Activated gamma-delta T cell (primary cell): ENCODE measurements around the gene VWF.

Source experiments
- DNase-seq: peaks from one replicate; lab custom pipeline; 2025; lab: John Stamatoyannopoulos, UW

The VWF gene

DNA sequence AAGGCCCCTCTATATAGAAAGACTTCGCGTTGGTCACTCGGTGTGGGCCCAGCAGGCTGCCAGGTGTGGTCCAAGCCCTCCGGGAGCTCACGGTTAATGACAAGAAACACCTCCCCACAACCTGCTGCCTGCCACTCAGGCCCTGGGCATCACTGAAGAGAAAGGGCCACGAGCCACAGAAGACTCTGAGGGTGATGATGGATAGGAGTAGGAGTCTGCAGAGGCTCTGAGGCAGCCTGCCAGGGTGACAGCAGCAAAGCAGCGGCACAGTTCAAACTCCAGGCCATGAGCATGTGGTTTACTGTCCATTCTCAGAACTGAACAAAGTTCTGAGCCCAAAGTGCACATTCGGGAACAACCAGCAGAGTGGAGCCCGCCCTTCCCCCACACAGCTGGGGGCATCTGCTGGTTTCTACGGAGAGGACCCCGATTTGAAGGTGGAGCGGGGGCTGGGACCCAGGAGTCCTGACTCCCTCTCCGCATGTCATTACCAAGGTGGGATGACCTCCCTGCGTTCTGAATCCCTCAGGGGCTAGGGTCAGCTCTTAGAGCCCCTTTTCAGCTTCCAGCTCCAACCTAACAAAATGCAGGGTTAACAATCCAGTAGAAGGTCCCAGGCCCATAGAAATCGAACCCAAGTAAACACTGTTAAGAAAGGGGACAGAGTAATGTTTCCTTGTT lies 65.8 kb downstream of the VWF start:
- DNase-seq, result no peak

- DNase-seq, result no peak
Measured at GRCh38 chr12:6057700-6058099, 66.8 kb downstream of the VWF start.

- no peak for DNase-seq
Measured at GRCh38 chr12:6056406-6057240, 67.8 kb downstream of the VWF start.

GRCh38 chr12:6053541-6053940 lies 70.9 kb downstream of the VWF start:
- DNase-seq, result no peak

DNA sequence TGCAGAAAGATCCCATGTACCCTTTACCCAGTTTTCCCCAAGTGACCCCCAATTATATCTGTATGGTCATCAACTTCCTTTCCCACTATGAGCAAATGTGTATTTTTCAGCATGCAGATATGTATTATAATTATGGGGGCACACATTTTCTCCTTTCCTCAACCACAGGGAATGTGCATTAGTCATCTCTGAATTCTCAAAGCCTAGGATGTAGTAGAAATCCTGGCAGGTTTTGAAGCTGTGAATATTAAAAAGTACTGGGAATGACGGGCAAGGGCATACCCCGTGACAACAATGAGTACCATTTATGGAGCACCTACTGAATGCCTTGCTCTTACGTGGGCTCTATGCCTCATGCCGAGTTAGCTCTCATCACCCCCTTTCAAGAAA lies 71.5 kb downstream of the VWF start:
- no peak for DNase-seq

DNA sequence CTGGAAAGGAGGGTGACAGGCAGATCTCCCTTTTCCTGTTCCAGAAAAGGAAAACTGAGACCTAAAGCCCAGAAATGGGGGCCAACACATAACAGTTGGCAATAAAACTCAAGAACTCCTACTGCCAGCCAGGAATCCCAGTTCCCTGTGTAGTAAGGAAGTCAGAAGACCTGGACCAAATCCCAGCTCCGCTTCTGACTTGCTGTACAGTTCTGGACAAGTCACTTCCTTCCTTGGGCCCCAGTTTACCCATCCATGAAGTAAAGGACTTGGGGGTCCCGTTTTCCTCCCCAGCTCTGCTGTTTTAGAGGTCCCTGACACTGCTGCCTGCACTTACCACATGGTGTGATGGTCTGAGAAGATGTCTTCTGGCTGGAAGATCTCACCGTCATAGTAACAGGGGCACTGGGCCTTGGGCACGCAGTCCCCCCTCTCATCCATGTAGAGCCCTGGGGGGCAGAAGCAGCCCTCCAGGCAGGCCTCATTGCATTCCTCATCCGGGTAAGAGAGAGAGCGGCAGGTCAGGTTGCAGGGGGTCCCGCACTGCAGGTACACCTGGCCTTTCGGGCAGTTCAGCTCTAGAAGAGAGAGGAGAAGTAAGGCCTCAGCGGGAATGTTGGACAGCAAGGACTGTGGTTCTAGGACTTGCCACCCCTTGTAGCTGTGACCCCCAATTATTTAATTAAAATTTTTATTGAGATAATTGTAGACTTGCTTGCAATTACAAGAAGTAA lies 72.1 kb downstream of the VWF start:
- DNase-seq, result no peak

DNA sequence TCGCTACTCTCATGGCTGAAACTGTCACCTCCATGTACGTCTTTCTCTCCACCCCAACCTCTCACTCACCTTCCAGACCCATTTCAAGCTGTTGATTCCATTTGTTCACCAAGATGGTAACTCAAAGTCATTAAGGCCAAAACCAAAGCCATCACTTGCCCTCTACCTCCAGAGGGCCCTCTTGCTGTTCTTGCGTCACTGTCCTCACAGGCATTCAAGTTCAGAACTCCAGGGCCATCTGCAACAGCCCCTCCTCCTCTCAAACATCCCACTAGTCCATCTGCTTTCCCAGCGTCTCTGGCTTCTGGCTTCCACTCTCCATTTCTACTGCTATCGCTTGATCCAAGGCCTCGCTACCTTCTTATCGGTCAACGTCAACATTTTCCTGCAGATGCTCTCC lies 74.5 kb downstream of the VWF start:
- no peak for DNase-seq

DNA sequence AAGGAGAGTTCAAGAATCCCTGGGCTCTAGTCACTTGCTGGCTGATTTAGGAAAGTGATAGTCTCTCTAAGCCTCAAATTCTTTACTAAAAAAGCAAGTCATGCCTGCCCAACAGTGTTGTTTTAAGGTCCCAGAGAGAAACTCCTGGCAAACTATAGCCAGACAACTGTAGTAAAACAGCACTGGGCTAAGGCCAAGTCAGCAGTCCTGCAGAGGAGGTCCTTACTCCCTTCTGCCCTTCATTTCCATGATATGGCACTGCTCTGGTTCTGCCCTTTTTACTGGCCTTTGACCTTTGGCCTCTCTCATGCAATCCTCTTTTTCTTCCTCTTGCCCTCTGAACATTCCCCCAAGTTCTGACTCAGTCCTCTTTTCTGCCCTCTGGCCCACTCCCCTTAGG lies 74.9 kb downstream of the VWF start:
- no peak for DNase-seq

DNA sequence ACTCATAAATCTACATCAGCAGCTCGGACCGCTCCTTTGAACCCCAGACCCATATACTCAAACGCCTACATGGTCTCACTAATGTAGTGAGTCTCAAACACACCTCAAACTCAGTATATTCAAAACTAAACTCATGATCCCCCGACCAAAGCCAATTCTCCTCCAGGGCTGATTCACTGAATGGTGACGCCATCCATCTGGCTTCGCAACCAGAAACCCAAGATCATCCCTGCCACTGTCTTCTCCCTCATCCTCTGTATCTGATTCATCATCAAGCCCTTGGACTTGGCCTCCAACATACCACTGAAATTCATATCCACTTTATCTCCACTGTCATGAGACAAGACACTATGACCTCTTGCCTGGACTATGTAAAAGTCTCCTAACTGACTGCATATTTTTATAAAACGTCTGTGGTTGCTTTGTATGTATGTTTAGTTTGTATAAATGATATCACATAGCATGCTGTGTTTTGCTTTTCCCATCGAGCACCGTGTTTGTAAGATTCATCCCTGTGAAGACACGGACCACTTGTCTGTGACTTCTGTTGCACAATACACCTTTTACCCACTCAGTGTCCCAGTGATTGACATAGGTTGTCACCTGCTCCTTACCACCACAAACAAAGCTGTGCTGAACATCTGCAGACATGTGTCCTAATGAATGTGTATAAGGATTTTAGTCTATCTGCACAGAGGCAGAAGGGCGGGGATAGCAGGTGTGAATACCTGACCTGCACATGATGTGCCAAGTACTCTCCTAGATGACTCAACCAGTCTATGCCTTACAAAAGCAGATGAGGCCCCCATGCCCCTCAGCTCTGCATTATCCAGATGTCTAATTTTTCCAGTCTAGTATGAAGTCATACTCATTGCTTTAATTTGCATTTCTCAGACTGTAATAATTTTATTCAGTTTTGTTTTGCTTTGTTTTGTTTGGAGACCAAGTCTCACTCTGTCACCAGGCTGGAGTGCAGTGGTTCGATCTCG lies 76.9 kb downstream of the VWF start:
- DNase-seq, result no peak

DNA sequence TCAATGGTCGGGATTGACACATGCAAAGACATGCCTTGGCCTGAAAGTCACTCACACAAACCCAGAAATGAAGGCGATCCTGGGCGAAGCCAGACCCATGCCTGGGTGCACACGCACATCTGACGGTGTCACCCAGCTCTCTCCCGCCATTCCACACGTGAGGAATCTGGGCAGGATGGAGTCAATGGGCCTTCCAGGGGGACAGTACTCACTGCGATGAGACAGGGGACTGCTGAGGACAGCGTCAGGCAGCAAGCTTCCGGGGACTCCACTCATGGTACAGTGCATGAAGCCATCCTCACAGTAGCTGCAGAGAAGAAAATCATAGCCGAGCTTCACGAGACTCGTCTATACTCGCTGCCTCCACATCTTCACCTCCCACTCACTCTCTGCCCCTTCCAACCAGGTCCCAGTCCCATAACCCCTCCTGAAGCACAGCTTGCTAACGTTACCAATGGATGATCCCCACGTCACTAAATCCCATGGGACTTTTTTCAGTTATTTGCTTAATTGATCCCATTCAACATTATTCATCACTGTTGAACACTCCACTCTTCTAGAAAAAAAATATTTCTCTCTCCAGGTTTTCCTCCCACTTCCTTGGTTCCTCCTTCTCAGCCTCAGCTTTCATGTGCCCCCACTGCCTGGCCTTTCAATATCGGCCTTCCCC lies 77.8 kb downstream of the VWF start:
- DNase-seq, result no peak

DNA sequence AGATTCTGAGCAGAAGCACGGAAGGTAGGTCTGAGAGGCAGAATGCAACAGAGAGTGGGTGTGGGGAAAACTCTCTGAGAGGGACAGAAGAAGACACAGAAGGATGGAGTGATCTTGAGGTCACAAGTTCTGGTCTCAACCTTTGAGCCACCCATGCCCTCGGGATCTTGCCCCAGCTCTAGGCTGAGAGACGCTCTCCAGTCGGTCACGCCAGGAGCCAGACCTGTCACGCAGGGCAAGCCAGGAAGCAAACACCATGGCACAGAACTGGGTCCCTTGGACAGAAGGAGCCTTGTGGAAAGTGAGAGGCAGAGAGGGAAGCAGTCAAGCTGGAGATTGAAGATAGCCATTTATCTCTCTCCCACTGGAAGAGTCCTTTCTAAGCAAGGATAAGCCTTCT lies 79.0 kb downstream of the VWF start:
- DNase-seq, result no peak

DNA sequence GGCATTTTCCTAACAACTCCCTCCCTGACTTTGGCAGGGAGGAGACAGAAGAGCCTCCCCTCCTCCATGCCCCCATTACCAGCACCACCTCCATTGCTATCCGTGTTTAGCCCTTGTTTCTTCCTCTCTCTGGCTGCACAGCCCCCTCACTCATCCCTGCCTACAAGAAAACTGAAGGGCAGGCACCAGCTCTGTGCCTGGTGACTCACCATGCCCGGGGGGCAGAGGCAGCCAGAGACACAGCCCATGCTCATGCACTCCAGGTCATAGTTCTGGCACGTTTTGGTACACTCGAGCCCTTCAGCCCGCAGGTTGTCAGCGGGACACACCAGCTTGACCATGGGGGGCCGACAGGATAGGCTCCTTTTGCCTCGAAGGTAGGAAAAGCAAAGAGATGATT lies 80.4 kb downstream of the VWF start:
- DNase-seq, result no peak

GRCh38 chr12:6042446-6042845 lies 82.0 kb downstream of the VWF start:
- DNase-seq, result no peak

DNA sequence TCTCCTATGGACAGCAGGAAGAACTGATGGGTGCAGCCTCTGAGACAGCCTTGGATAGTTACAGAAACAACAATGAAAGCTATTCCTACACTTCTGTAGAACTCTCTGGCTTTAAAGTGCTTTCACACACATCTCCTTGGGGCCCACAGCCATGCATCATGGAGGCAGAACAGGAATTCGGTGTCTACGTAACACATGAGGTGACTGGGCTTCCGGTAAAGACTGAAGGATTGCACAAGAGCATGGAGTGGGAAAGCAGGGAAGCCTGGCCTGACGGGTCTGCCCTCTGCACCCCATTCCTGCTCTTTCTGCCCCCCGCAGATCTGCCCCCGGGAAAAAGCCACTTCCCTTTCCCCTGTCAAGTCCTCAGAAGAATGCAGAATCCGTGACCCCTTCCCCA lies 82.6 kb downstream of the VWF start:
- no peak for DNase-seq

DNA sequence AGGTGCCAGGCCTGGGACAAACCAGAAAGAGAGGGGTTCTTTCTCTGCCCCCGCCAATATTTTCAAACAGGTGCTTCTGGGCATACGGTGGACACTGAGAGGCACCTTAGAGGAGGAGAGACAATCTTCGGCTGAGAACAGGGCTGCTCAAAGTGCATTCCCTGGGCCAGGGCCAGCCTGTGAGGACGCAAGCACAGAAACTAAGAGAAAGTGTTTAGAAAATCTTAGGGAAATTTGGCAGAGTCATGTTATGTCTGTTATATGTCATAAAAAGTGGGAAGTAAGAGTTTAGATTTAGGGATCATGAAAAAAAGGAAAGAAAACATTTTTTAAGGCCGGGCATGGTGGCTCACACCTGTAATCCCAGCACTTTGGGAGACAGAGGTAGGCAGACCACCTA lies 83.7 kb downstream of the VWF start:
- no peak for DNase-seq

GRCh38 chr12:6039894-6040601 lies 84.4 kb downstream of the VWF start:
- DNase-seq, result no peak

- no peak for DNase-seq
Measured at GRCh38 chr12:6038160-6038559, 86.3 kb downstream of the VWF start.

GRCh38 chr12:6037459-6037858 lies 87.0 kb downstream of the VWF start:
- no peak for DNase-seq

DNA sequence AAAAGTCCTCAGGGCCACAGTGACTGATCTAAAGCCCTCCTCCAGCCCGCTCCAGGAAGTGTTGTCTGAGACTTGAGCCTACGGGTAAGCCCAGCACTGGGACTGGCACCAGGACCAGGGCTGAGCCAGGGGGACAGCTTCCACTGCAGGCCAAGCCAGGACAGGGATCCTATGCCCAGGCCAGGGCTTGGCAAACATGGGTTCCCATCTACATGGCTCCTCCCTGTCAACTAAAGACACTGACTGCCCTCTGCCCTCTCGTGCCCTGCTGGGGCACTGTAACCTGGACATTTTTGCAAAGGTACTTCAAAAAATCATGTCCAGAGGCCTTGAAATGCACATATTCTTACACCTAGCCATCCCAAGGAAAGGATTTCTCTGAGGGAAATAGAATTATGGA lies 88.0 kb downstream of the VWF start:
- no peak for DNase-seq

GRCh38 chr12:6034596-6034995 lies 89.9 kb downstream of the VWF start:
- DNase-seq, result no peak

- DNase-seq, result no peak
Measured at GRCh38 chr12:6033546-6033945, 90.9 kb downstream of the VWF start.
